Colonic mucosa (tissue), 4 donors: ENCODE measurements around the gene GNG2. TPM values are rescaled to one million over a fixed set of nuclear protein-coding genes. Genes with fewer than 3 reads are reported as not detected.

ENCODE experiments used
- DNase-seq: peaks from one replicate; pipeline ENCODE4 v3.0.0-alpha.2; 2020
- H3K27ac ChIP-seq: fragments of 200-600 bp; one replicate; pipeline ENCODE4 v1.8.0; 2021
- H3K27me3 ChIP-seq: fragments of 200-600 bp; one replicate; pipeline ENCODE4 v1.8.0; 2021
- H3K36me3 ChIP-seq: fragments of 200-600 bp; one replicate; pipeline ENCODE4 v1.8.0; 2021
- H3K4me1 ChIP-seq: fragments of 200-600 bp; one replicate; pipeline ENCODE4 v1.8.0; 2021; ENCODE audit warnings: mild to moderate bottlenecking
- H3K4me3 ChIP-seq: fragments of 200-600 bp; one replicate; pipeline ENCODE4 v1.8.0; 2021
- H3K9ac ChIP-seq, 2 donors: one replicate each; pipeline ENCODE4 v1.7.0; 2013; ENCODE audit warnings: control low read depth in 2 of 2, low read depth in 2 of 2, low read length in 2 of 2
- H3K9me3 ChIP-seq: fragments of 200-600 bp; one replicate; pipeline ENCODE4 v1.8.0; 2021
- CTCF ChIP-seq: fragments of 200-600 bp; IDR thresholded peaks from one replicate; pipeline ENCODE4 v1.8.0; 2022; ENCODE audit warnings: antibody characterized with exemption, mild to moderate bottlenecking
- intact Hi-C: fragments of 100-400 bp; cut with DNase I; formaldehyde crosslinking; loops from one replicate; pipeline ENCODE4 v1.14.1; 2022
- total RNA-seq, 2 donors: library from RNA; stranded (reverse); fragmentation: NEBNext Ultra II Directional in 1 of 2; extraction: Animal tissue kit (Norgen Biotek cat#: 25700) in 1 of 2; gene quantifications; one replicate each; pipeline ENCODE4 v1.2.1, GENCODE V29; 2021
- donor health status: healthy.
- donor health status: DM: no; HTN: no; CAD: no.
- donor health status: DM: no; HTN: no; CAD: no.

GNG2 gene
- total RNA-seq, 2 donors from 2014 or later = 4.9 to 18.2 TPM

DNA sequence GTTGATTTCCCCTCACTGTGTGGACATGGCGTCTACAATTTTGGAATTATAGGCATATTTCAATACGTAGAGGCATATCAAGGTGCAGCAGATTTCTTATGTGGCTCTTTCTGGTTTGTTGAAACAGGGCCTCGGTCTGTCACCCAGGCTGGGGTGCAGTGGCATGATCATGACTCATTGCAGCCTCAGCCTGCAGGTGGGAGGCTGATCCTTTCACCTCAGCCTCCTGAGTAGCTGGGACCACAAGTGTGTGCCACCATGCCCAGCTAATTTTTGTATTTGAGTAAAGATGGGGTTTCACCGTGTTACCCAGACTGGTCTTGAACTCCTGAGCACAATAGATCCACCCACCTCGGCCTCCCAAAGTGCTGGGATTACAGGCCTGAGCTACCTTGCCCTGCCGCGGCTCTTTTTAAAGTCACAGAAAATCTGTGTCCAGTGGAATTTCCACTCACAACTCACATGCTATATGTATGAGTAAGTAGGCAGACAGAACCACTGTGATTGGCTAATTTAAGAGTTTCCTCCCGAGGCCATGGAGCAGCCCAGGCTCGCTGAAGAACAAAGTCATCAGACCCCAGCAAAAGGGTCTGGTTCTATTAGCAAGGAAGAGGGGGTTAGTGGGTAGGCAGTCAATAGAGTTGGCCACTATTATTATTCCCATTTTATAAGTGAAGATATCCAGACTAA, 9.1 kb downstream of the GNG2 start:
- intact Hi-C loops = no loop called here

DNA sequence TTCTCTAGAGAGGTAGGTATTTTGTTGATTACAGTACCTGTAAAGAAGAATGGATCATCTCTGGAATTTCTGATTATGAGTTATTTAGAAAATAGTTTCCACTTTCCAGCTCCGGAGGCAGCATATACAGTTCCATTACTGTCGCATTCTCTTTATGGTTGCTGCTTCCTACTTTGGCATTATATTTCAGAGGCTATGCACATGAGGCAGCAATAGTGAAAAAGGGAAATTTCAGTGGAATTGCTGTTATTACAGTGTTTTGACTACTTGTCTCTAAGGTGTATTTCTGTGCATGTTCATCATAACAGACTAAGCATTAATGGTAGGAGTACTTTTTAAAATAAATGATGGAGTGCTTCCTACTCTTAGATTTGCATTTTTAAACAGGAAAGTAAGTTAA, 10.2 kb downstream of the GNG2 start:
- DNase-seq = no peak
- Histone ChIP-seq H3K27me3 (no peaks in the 10 kb centered on the region), H3K4me3 (no peak overlapping the region), H3K9me3 (no peaks in the 10 kb centered on the region), H3K27ac (no peak overlapping the region), H3K9ac (no peak overlapping the region), H3K4me1 (no peaks in the 10 kb centered on the region), H3K36me3 (no peaks in the 10 kb centered on the region)
- TF ChIP-seq CTCF = no peak
- intact Hi-C loops = no loop called here

More for the DNA sequence above, 9.1 kb downstream of the GNG2 start:
- no peak overlapping the region for H3K9ac ChIP-seq
- no peak overlapping the region for H3K4me3 ChIP-seq
- H3K27ac ChIP-seq = no peak overlapping the region
- H3K4me1 ChIP-seq = no peaks in the 10 kb centered on the region
- no peaks in the 10 kb centered on the region for H3K27me3 ChIP-seq
- no peaks in the 10 kb centered on the region for H3K36me3 ChIP-seq
- no peaks in the 10 kb centered on the region for H3K9me3 ChIP-seq
- TF ChIP-seq CTCF = no peak
- no peak for DNase-seq

DNA sequence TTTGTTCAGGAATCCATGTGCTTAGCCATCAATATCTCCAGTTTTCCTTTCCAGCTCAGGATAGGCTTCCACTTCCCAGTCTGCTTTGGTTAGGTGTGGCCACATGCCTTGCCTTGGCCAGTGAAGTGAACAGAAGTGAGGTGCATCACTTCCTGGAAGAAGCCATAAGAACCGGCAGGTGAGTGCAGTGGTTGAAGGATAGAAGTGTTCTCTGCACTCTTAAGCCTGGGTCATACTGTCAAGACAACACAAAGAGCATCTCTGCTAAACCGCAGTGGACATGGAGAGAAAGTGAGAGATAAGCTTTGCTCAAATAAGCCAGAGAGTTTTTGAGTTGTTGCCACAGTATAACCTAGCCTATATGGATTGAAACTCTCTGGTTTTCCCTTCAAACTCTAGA, 11.4 kb downstream of the GNG2 start:
- Histone ChIP-seq H3K27ac (no peak overlapping the region), H3K9ac (no peak overlapping the region), H3K27me3 (no peaks in the 10 kb centered on the region), H3K4me1 (no peaks in the 10 kb centered on the region), H3K9me3 (no peaks in the 10 kb centered on the region), H3K4me3 (no peak overlapping the region), H3K36me3 (no peaks in the 10 kb centered on the region)
- intact Hi-C loops = no loop called here
- DNase-seq = no peak
- TF ChIP-seq CTCF = no peak

- H3K4me3 ChIP-seq = no peak overlapping the region
- DNase-seq = no peak
- H3K4me1 ChIP-seq = no peaks in the 10 kb centered on the region
- no peaks in the 10 kb centered on the region for H3K36me3 ChIP-seq
- H3K27me3 ChIP-seq = no peaks in the 10 kb centered on the region
- intact Hi-C loops = no loop called here
- no peak for TF ChIP-seq CTCF
- no peak overlapping the region for H3K27ac ChIP-seq
- H3K9ac ChIP-seq = no peak overlapping the region
- H3K9me3 ChIP-seq = no peaks in the 10 kb centered on the region
These were observed 12.0 kb downstream of the GNG2 start for GRCh38 chr14:51872396-51872795.

DNA sequence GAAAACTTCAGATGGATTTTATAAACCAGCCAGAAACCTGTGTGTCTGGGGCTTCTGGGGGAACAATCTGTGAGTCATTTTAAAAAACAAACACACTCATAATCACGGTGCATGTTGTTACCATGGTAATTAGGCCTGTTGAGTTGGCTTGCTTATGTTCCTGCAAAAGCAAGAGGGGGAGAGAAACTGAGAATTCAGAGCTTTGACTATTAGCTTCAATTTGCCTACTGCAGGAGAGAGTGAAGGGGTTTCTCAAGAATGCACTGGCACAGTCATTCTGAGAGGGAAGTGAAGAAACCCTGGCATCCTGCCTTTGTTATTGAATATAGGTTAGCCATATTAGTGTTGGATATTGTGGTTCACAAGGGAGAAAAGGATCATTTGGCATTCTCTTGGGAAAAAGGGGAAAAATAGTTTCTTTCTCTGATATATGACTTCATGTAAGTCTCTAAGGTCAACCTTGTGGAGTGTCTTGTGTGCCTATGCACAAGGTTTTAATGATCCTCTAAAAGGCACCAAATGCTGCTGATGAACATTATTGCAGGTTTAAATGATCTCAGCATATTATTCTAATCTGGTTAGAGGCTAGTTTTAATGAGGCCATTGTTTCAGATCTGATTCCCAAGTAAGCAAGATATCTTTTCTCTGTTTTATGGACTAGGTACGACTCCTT, 12.9 kb downstream of the GNG2 start:
- peak overlapping the region; percentile 19 for H3K27ac ChIP-seq
- H3K4me3 ChIP-seq = no peak overlapping the region
- no peaks in the 10 kb centered on the region for H3K4me1 ChIP-seq
- DNase-seq = no peak
- no peaks in the 10 kb centered on the region for H3K27me3 ChIP-seq
- no peak for TF ChIP-seq CTCF
- no peak overlapping the region for H3K9ac ChIP-seq
- intact Hi-C loops = no loop called here
- H3K36me3 ChIP-seq = no peaks in the 10 kb centered on the region
- no peaks in the 10 kb centered on the region for H3K9me3 ChIP-seq
